ENCODE measurements around the gene MSI2. TPM values are rescaled to one million over a fixed set of nuclear protein-coding genes. Genes with fewer than 3 reads are reported as not detected.

Gene MSI2
- total RNA-seq, 1 donor = 12.6 TPM

- no peak overlapping the region for H3K4me3 ChIP-seq (ENCODE audit: low read depth, low read length)
- no peak for DNase-seq (ENCODE audit: low read depth)
- TF ChIP-seq, protein P1, sequence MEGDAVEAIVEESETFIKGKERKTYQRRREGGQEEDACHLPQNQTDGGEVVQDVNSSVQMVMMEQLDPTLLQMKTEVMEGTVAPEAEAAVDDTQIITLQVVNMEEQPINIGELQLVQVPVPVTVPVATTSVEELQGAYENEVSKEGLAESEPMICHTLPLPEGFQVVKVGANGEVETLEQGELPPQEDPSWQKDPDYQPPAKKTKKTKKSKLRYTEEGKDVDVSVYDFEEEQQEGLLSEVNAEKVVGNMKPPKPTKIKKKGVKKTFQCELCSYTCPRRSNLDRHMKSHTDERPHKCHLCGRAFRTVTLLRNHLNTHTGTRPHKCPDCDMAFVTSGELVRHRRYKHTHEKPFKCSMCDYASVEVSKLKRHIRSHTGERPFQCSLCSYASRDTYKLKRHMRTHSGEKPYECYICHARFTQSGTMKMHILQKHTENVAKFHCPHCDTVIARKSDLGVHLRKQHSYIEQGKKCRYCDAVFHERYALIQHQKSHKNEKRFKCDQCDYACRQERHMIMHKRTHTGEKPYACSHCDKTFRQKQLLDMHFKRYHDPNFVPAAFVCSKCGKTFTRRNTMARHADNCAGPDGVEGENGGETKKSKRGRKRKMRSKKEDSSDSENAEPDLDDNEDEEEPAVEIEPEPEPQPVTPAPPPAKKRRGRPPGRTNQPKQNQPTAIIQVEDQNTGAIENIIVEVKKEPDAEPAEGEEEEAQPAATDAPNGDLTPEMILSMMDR (IDR thresholded peaks at IDR 0.05; ENCODE audit: insufficient read depth, low read length) = no peak
Observed at GRCh38 chr17:57707892-57708291, 451.6 kb downstream of the MSI2 start.

- H3K4me3 ChIP-seq (ENCODE audit: low read depth, low read length) = no peak overlapping the region
- no peak for DNase-seq (ENCODE audit: low read depth)
- TF ChIP-seq, protein P1 (IDR thresholded peaks at IDR 0.05; ENCODE audit: insufficient read depth, low read length) = no peak
Observed at GRCh38 chr17:57708410-57708809, 452.1 kb downstream of the MSI2 start.

- no peak overlapping the region for H3K4me3 ChIP-seq (ENCODE audit: low read depth, low read length)
- no peak for DNase-seq (ENCODE audit: low read depth)
- TF ChIP-seq, protein P1 (IDR thresholded peaks at IDR 0.05; ENCODE audit: insufficient read depth, low read length) = no peak
Observed at GRCh38 chr17:57713140-57713539, 456.8 kb downstream of the MSI2 start.

GRCh38 chr17:57714665-57715180 is 458.4 kb downstream of the MSI2 start:
- TF ChIP-seq, protein P1 (IDR thresholded peaks at IDR 0.05; ENCODE audit: insufficient read depth, low read length) = no peak
- no peak overlapping the region for H3K4me3 ChIP-seq (ENCODE audit: low read depth, low read length)
- DNase-seq (ENCODE audit: low read depth) = no peak

- H3K4me3 ChIP-seq (ENCODE audit: low read depth, low read length) = no peak overlapping the region
- DNase-seq (ENCODE audit: low read depth) = no peak
- TF ChIP-seq, protein P1 (IDR thresholded peaks at IDR 0.05; ENCODE audit: insufficient read depth, low read length) = no peak
Observed at GRCh38 chr17:57715981-57716380, 459.7 kb downstream of the MSI2 start.

DNA sequence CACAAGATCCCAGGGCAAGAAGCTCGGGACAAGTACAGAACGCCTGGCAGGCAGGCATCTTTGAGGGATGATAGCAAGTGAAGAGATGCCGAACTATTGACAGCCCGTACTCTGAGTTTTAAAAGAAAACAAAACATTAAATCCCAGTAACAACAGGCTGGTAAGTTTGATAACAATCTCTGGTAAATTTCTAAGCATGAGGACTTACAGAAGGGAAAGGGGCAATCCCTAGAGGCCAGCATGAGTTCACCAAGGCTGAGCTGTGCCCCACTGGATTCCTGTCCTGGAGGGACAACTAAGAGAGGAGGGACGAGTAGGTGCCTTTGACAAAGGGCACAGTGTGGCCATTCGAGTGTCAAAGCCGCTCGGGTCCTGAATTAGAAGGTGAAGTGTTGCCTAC is 462.6 kb downstream of the MSI2 start:
- H3K4me3 ChIP-seq (ENCODE audit: low read depth, low read length) = no peak overlapping the region
- DNase-seq (ENCODE audit: low read depth) = no peak
- TF ChIP-seq, protein P1 (IDR thresholded peaks at IDR 0.05; ENCODE audit: insufficient read depth, low read length) = no peak

DNA sequence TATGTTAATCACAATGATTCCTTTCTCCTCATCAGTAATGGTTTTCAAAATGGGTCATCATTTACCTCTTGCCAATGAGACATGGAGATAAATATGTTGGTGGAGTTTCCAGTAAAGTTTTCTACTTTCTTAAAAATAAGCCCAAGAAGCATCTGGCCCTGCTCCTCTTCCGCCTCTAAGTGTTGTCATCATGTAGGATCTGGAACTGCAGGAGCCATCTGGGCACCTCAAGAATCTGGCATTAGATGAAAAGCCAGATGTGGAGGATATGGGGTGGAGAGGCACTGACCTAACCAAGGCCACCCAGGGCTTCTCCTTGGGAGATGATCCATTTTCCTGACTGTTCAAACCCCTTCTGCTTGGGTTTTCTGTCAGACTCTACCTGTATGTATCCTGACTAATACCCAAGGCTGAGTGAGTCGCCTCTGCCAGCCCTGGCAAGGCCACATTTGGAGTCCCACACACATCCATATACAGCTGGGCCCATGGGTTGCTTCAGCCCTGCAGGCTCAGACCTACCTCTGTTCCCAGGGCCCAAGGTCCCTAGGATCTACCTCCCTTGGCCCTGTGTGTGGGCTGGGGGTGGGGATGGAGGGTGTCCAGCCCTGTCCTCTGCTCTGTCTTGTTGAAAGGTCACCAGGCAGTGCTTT is 464.2 kb downstream of the MSI2 start:
- DNase-seq (ENCODE audit: low read depth) = no peak
- TF ChIP-seq, protein P1 (IDR thresholded peaks at IDR 0.05; ENCODE audit: insufficient read depth, low read length) = no peak
- no peak overlapping the region for H3K4me3 ChIP-seq (ENCODE audit: low read depth, low read length)

Data from fibroblast of the aortic adventitia (primary cell).